ENCODE data around the gene CCDC102B. TPM values are rescaled to one million over a fixed set of nuclear protein-coding genes. Genes with fewer than 3 reads are reported as not detected.
A peak's percentile ranks its signal among the peaks of the same experiment; 100 is the strongest.

Gene CCDC102B
- total RNA-seq, 4 donors from 2014 or later, result 6.7 to 15.3 (median 11.8) TPM

- DNase-seq (ENCODE audit: low spot score) (no peak), ATAC-seq (ENCODE audit: low FRiP score) (no peak)
- no peak for TF ChIP-seq CTCF (IDR thresholded peaks at IDR 0.05)
These were observed 6.1 kb upstream of the CCDC102B start for GRCh38 chr18:68791801-68792200.

GRCh38 chr18:68793951-68794350, 3.9 kb upstream of the CCDC102B start:
- ATAC-seq (ENCODE audit: low FRiP score) (no peak), DNase-seq (ENCODE audit: low spot score) (no peak)
- TF ChIP-seq CTCF (IDR thresholded peaks at IDR 0.05), result no peak

GRCh38 chr18:68796936-68797690, 767 bp upstream of the CCDC102B start:
- ATAC-seq (ENCODE audit: low FRiP score) (no peak), DNase-seq (ENCODE audit: low spot score) (no peak)
- no peak for TF ChIP-seq CTCF (IDR thresholded peaks at IDR 0.05)

GRCh38 chr18:68800075-68800474, 2.2 kb downstream of the CCDC102B start:
- ATAC-seq (ENCODE audit: low FRiP score), result no peak
- TF ChIP-seq CTCF (IDR thresholded peaks at IDR 0.05), result no peak

GRCh38 chr18:68803356-68803755, 5.5 kb downstream of the CCDC102B start:
- ATAC-seq (ENCODE audit: low FRiP score) (no peak), DNase-seq (ENCODE audit: low spot score) (no peak)
- TF ChIP-seq CTCF (IDR thresholded peaks at IDR 0.05), result no peak

More at GRCh38 chr18:68800075-68800474, 2.2 kb downstream of the CCDC102B start:
- no peak for DNase-seq (ENCODE audit: low spot score)

- TF ChIP-seq CTCF (IDR thresholded peaks at IDR 0.05), result no peak
- ATAC-seq (ENCODE audit: low FRiP score) (peak; percentile 77), DNase-seq (ENCODE audit: low spot score) (no peak)
These were observed 19.7 kb downstream of the CCDC102B start for GRCh38 chr18:68817584-68817983.

GRCh38 chr18:68818584-68818983, 20.7 kb downstream of the CCDC102B start:
- DNase-seq (ENCODE audit: low spot score) (no peak), ATAC-seq (ENCODE audit: low FRiP score) (no peak)
- no peak for TF ChIP-seq CTCF (IDR thresholded peaks at IDR 0.05)
